ENCODE measurements around the gene CCDC74B.
"Not testable (repeated sequence)": the region's sequence is repeated elsewhere in the genome, so short reads cannot be mapped to it uniquely, and the experiment has no call there.

DNA sequence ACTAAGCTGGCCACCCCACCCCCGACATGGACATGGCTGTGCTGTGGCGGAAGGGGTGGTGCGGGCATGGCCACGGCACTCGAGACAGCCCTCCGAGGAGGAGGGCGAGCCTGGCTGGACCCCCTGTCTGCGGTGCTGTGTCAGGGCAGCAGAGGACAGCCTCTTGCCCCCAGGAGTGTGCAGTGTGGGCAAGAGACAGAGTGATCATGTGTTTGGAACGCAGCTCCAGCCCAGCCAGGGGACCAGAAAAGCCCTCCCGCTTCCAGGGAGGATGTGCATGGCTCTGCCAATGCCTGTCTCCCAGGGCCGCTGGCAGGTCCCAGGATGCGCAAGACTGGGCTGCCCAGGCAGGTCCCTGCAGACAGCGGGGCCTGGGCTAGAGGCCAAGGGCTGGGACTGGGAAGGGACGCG is 6.1 kb downstream of the CCDC74B start:
- TF ChIP-seq, protein P1, sequence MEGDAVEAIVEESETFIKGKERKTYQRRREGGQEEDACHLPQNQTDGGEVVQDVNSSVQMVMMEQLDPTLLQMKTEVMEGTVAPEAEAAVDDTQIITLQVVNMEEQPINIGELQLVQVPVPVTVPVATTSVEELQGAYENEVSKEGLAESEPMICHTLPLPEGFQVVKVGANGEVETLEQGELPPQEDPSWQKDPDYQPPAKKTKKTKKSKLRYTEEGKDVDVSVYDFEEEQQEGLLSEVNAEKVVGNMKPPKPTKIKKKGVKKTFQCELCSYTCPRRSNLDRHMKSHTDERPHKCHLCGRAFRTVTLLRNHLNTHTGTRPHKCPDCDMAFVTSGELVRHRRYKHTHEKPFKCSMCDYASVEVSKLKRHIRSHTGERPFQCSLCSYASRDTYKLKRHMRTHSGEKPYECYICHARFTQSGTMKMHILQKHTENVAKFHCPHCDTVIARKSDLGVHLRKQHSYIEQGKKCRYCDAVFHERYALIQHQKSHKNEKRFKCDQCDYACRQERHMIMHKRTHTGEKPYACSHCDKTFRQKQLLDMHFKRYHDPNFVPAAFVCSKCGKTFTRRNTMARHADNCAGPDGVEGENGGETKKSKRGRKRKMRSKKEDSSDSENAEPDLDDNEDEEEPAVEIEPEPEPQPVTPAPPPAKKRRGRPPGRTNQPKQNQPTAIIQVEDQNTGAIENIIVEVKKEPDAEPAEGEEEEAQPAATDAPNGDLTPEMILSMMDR (IDR thresholded peaks at IDR 0.05), result not testable (repeated sequence)
- TF ChIP-seq POLR2AphosphoS5 (IDR thresholded peaks at IDR 0.05); EP300 (IDR thresholded peaks at IDR 0.05; ENCODE audit: low read depth): not testable (repeated sequence)

All from transverse colon (tissue), 4 donors.